NCI-H524 (cell line): ENCODE results near the gene OR12D3.
A peak's percentile ranks its signal among the peaks of the same experiment; 100 is the strongest.
"Not testable (repeated sequence)": the region's sequence is repeated elsewhere in the genome, so short reads cannot be mapped to it uniquely, and the experiment has no call there.

Source experiments
- DNase-seq, 2 experiments: peaks; one replicate each; lab custom pipeline; 2025; lab: John Stamatoyannopoulos, UW

The OR12D3 gene, protein sequence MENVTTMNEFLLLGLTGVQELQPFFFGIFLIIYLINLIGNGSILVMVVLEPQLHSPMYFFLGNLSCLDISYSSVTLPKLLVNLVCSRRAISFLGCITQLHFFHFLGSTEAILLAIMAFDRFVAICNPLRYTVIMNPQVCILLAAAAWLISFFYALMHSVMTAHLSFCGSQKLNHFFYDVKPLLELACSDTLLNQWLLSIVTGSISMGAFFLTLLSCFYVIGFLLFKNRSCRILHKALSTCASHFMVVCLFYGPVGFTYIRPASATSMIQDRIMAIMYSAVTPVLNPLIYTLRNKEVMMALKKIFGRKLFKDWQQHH

DNA sequence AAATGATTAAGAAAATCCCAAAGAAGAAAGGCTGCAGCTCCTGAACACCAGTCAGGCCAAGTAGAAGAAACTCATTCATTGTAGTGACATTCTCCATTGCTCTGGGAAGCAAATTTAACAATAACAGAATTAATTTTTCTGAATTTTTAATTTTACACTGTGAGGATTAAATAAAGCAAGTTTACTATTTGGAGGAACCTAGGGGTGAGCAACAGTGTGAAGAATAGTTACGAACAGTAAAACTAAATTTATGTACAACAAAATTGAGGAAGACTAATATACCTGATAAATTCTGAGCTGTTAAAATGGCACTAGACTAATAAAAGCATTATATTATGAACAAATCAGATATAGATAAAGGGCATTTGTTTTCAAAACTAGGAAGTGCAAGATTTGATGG is at the start of gene OR12D3:
OR12D3 (minus strand) TSS at position 101 of the 400 bp plus-strand sequence; CDS start at position 97, 4 bp downstream.
- DNase-seq = no peak

DNA sequence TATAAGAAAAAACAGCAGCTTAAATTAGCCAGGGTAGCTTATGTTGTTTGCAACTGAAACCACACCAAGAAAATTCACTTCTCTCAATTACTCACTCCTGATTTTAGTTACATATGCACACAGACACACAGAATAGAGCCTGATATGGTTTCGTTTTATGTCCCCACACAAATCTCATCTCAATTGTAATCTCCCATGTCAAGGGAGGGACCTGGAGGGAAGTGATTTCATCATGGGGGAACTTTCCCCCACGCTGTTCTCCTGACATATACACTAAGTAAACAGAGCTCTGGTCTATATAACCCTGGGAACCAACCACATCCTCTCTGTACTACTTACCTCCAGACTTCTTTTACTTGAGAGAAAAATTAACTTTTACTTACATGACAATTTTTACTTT is 49.5 kb upstream of the OR12D3 start:
- no peak for DNase-seq

DNA sequence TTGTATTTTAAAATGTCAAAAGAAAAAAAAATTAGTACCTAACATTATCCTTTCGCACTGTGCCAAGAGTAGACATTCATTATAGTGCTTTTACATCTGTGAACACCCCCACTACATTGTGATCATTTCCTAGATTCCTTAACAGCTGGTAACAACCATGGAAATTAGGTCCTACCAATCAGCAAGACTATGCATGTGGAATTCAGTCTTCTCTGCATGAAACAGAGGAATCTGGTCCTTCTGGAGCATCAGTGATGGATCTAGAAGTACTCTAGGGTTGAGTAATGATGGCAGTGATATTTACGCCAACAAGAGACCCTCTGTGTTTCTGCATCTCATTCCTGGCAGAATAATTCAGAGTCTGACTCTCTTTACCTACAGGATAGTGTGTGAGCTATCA is 49.1 kb upstream of the OR12D3 start:
- DNase-seq = no peak

DNA sequence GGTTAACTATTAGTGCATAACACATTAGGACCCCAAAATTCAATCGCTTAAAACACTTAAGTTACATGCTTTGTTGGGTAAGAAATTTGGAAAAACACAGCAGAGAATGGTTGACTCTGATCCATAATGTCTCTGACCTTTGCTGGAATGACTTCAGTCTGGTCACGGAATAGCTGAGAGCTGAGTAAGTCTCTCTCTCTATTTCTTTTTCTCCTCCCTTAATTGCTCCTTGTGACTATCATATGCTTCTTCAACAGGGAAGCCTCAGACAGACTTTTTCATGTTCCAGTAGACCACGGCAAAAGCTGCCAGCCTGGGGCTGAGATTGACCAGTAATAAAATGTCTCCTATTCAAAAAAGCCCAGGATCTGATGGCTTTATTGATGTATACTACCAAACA is 44.4 kb upstream of the OR12D3 start:
- DNase-seq = no peak

DNA sequence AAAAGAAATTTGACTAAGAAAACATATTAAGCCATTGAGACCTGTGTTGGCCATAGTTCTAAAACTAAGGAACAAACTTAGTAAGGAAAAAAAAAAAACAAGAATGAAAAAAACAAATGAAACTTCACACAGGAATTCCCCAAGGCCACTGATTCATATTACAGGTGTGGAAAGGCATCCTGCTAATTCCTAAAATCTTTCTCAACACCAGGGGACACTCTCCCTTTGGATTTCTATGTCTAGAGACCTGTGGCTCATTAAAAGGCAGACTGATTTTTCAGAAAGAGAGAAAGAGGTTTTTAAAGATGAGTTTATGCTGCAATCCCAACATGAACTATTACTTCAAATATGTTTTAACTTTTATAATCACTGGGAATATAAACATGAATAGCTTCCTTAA is 39.5 kb upstream of the OR12D3 start, which contains the start of gene OR12D1:
OR12D1 (plus strand) TSS at position 341 of the 400 bp plus-strand sequence.
- no peak for DNase-seq

DNA sequence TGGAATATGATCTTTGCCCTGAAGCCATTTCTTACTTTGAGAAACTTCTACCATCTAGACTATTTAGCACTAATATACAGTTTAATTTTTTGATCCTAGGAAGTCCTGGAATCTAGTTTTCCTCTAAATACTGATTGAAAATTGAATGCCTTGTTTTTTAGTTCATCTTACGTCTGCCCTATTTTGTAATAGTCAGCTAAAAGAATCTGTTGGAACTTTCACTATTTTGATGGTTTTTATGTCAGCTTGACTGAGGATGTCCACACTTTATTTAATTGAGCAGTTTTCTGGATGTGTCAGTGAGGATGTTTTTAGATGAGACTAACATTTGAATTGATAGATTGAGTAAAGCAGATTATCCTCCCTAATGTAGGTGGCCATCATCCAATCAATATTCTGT is 28.7 kb upstream of the OR12D3 start:
- DNase-seq = no peak

DNA sequence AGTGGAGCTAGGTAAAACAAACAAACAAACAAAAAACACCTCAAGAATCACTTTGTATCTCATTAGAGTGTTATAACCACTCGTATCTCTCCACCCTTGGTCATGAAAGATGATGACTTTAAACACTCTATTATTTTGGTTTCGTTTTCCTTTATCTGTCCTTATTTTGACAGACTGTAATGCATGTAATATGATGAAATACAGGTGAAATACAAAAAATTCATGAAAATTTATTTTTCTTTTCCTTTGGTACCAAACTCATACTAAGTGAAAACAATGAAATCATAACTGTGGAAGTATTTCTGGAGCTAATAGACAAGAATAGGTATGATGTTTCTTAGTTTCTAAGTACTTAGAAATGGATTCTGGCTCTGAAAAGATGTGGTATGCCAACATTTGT is 24.4 kb upstream of the OR12D3 start:
- no peak for DNase-seq

DNA sequence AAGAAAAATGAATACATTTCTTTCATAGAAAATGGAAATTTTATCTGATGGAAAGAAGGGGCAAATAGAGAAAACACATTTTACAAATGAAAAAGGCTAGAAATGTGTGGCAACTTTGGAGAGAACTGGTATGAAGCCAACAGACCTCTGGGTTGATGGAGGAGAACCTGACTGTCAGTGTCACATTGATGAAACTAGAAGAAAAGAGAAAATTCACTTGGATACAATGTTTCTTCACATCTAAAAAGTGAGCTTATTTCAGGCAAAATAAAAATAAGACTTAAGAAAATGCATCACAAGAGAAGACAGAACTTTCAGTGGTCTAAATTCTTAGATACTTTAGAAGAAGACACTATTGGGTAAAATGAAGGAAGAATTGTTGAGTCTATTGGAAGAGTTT is 20.2 kb upstream of the OR12D3 start, which contains the start of gene OR12D2:
OR12D2 (plus strand) TSS at position 301 of the 400 bp plus-strand sequence. CDS start 1,069 bp downstream, outside the sequence.
- no peak for DNase-seq

DNA sequence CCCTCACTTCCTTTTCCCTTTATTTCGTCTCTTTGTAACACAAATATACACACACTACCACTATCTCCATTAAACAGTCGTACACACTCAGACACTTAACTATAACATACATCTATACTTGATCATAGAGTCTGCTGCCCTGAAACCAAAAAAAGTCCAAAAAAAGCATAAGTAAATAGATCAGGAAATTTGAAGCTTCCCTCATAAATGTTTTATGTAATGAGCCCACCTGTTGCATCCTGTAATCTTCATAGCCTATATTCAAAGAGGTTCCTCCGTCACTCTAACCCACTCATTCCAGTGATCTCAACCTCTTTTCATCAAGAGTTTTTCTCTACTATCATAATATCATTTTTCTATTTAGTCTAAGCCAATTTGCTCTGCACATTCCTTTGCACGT is 13.4 kb upstream of the OR12D3 start:
- no peak for DNase-seq

DNA sequence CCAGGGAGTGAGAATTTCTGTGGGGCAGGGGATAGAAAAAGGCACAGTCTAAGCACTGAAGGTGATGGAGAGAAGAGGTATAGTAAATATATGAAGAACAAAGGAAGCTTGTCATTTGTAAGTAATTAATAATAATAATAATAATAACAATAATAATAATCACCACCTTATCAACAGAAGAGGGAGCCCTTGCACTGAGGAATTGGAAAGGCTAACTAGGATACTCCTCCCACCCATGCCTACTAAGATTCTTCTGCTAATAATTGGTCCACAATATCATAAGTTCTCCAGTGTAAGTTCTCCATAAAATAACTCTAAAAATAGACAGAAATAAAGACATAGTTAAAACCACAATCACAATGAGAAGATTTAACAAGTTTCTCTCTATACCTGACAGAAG is 912 bp upstream of the OR12D3 start:
- DNase-seq = peak in 1 of 2 experiments; percentile 4

DNA sequence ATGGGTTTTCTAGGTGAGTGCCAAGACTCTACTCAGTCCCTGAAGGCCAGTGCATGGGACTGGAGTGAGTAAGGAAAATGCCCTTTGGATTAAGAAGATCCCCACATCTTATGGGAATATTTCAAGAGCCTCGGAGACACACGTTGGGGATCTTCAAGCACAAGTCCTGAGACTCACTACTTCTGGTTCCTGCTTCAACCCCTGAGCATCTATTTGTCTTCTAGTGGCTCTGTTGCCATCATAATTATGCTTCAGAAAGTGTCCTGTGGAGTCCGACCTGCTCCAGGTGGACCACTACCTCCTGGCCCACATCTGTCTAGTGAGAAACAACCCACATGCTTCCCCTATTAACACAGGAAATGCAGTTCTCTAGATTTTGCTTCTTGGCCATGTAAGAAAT is 6.3 kb downstream of the OR12D3 start, which contains the start of gene OR5V1:
OR5V1 (minus strand) TSS at position 101 of the 400 bp plus-strand sequence. CDS start 12,670 bp downstream, outside the sequence.
- no peak for DNase-seq

DNA sequence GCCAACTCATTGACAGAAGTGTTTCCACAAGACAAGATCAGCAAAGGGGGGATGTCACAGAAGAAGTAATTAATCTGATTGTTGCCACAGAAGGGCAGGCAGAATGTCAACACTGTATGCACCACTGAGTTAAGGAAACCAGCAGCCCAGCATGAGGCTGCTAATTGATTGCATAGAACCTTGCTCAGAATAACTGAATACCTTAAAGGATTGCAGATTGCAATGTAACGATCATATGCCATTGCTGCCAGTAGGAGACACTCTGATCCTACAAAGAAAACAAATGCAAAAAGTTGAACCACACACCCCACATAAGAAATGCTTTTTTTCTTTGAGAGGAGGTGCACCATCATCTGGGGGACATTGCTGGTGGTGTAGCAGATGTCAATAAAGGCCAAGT is 19.5 kb downstream of the OR12D3 start:
- DNase-seq = no peak

DNA sequence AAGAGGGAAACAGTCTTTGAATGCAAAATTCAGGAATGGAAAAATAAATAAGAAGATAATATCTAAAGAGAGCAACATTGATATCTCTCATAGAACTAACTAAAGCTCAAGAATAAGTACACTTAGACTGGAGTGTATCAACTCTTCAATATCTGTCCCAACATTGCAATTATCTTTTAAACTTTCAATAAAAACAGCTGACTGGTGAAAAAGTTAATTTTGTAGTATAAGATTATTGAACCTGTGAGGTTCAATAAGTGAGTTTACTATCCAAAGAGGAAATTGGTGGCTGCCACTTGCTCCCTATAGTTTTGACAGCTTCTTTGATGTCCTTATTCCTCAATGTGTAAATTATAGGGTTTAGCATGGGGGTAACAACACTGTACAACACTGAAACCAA is 20.1 kb downstream of the OR12D3 start:
- DNase-seq = no peak

DNA sequence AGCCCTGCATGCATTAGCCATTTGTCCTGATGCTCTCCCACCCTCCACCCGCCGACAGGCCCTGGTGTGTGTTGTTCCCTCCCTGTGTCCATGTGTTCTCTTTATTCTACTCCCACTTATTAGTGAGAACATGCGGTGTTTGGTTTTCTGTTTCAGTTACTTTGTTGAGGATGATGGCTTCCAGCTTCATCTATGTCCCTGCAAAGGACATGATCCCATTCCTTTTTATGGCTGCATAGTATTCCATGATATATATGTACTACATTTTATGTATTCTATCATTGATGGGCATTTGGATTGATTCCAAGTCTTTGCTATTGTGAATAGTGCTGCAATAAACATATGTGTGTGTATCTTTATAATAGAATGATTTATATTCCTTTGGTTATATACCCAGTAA is 25.7 kb downstream of the OR12D3 start:
- not testable (repeated sequence) for DNase-seq

DNA sequence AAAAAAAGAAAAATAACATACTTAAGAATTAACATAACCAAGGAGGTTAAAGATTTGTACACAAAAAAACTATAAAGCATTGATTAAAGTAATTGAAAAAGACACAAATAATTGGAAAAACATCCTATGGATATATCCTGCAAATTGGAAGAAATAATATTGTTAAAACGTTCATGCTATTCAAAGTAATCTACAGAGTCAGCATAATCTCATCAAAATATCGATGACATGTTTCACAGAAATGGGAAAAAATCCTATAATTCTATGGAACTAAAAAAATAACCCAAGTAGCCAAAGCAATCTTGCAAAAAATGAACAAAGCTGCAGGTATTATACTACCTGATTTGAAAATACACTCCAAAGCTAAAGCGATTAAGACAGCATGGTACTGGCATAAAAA is 29.7 kb downstream of the OR12D3 start:
- DNase-seq = no peak

DNA sequence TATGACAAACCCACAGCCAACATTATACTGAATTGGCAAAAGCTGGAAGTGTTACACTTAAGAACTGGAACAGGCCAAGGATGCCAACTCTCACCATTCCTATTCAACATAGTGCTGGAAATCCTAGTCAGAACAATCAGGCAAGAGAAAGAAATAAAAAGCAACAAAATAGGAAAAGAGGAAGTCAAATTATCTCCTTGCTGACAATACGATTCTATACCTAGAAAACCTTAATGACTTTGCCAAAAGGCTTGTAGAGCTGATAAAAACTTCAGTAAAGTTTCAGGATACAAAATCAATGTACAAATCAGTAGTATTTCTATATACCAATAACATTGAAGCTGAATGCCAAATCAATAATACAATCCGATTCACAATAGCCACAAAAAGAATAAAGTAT is 38.8 kb downstream of the OR12D3 start:
- DNase-seq = no peak

DNA sequence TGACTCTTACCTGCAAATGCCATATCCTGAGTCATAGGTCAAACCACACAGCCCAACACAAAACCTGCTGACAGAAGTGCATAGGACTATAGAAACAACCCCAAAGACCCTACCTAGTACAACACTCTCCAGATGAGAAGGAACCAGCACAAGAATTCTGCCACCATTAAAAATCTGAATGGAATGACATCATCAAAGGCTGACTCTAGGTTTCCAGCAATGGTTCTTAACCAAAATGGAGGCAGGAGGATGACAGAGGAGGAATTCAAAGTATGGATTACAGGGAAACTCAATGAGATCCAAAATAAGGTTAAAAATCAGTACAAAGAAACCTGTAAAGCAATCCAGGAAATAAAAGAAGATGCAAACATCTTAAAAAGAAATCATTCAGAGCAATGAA is 42.4 kb downstream of the OR12D3 start:
- DNase-seq = no peak

DNA sequence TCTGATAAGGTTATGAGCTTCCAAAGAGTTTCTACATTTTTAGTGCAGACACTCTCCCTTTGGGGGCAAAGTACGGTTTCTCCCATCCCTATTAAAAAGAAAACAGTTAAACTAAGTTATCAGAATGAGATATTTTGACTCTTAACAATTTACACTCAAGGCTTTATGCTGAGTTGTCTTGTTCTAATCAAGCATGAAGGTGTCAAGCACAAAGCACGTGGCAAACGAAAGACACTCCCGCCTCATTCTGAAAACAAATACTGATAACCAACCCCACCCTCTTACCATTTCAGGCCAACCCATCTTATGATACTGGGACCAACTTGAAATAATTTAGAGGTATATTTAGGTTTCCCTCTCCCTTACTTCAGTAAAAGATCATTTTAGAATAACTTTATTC is 49.3 kb downstream of the OR12D3 start:
- DNase-seq = no peak
